Testis (tissue), 2 donors: Measurements from ENCODE around the gene FAM177A1.
"Not testable (repeated sequence)": the region's sequence is repeated elsewhere in the genome, so short reads cannot be mapped to it uniquely, and the experiment has no call there.

Source experiments
- CTCF ChIP-seq, 3 experiments: fragments of 450-650 bp in 2 of 3; fragments of 200-600 bp in 1 of 3; sonication (generic) in 1 of 3; IDR thresholded peaks; one replicate each; pipeline ENCODE4 v1.5.1; 2016 to 2019; ENCODE audit warnings: antibody characterized with exemption in 3 of 3, mild to moderate bottlenecking in 2 of 3, moderate library complexity in 1 of 3
- POLR2A ChIP-seq: fragments of 450-650 bp; IDR thresholded peaks from one replicate; pipeline ENCODE4 v1.6.1; 2017; ENCODE audit warnings: antibody characterized with exemption, mild to moderate bottlenecking, moderate library complexity

- TF ChIP-seq POLR2A; CTCF (IDR thresholded peaks at IDR 0.05): not testable (repeated sequence)
Measured at GRCh38 chr14:35061113-35061791, 15.2 kb downstream of the FAM177A1 start.
